Measurements from ENCODE around the gene PRR20E.
"Not testable (repeated sequence)": the region's sequence is repeated elsewhere in the genome, so short reads cannot be mapped to it uniquely, and the experiment has no call there.

- TF ChIP-seq POLR2A, CTCF (IDR thresholded peaks at IDR 0.05): not testable (repeated sequence)
These were observed at the start of gene PRR20E for GRCh38 chr13:57166897-57167296.

Data from right lobe of liver (tissue), 4 donors.